GM12891 (cell line): Measurements from ENCODE around the gene CCR5AS.

ENCODE experiments used
- PAX5 ChIP-seq: IDR thresholded peaks from 2 replicates; pipeline ENCODE4 v1.6.1; 2011; ENCODE audit warnings: low read length, moderate library complexity, mild to moderate bottlenecking; ENCODE audit not compliant: insufficient read depth, severe bottlenecking
- POLR2A ChIP-seq: IDR thresholded peaks from 2 replicates; pipeline ENCODE4 v1.6.1; 2011; ENCODE audit warnings: low read depth, low read length, control low read depth
- POLR2AphosphoS5 ChIP-seq: IDR thresholded peaks from 2 replicates; pipeline ENCODE4 v1.6.1; 2011; ENCODE audit warnings: low read depth, low read length, control low read depth
- SPI1 ChIP-seq: IDR thresholded peaks from 2 replicates; pipeline ENCODE4 v1.6.1; 2011; ENCODE audit warnings: low read depth, low read length, control low read depth
- TAF1 ChIP-seq: IDR thresholded peaks from 2 replicates; pipeline ENCODE4 v1.6.1; 2011; ENCODE audit warnings: low read depth, low read length, control low read depth

DNA sequence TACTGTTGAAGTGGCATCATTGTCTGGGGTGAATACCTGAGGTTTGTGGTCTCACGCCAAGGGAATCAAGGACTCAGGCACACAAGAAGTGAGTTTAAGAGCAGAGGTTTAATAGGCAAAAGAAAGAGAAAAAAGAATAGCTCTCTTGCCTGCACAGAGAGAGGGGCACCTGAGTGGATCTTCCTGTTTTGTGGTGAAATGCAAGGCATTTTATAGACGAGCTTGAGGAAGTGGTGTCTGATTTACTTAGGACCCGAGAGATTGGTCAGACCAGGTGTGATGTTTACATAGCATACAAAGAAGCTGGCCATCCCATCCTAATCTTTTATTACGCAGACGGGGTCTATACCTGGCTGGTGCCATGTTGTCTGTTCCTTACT lies 22.9 kb downstream of the CCR5AS start:
- TF ChIP-seq POLR2A: no peak
- TF ChIP-seq TAF1: no peak
- TF ChIP-seq POLR2AphosphoS5: no peak
- TF ChIP-seq PAX5: no peak
- peak; percentile 55 for TF ChIP-seq SPI1
